ENCODE data around the gene NIFK. TPM values are rescaled to one million over a fixed set of nuclear protein-coding genes. Genes with fewer than 3 reads are reported as not detected.

NIFK gene
- total RNA-seq, 4 donors from 2014 or later = 21.2 to 61.2 (median 39.4) TPM

GRCh38 chr2:121754851-121755236 lies 18.2 kb upstream of the NIFK start:
- intact Hi-C loops (cut with DNase I; ENCODE audit: low total_unique reads) = no loop called here
- H3K4me3 ChIP-seq = peak overlapping the region; percentile 66 to 93
- peak overlapping the region; percentile 21 to 42 for H3K27ac ChIP-seq
- TF ChIP-seq POLR2A (IDR thresholded peaks at IDR 0.05) = no peak
- TF ChIP-seq CTCF (IDR thresholded peaks at IDR 0.05) = no peak
- no peaks in the 10 kb centered on the region for H3K36me3 ChIP-seq
- H3K9me3 ChIP-seq = no peaks in the 10 kb centered on the region
- DNase-seq = no peak
- H3K27me3 ChIP-seq = no peaks in the 10 kb centered on the region
- peaks cover 0 to 6% of the 10 kb centered on the region in 2 donors for H3K4me1 ChIP-seq

GRCh38 chr2:121748202-121748601 lies 11.5 kb upstream of the NIFK start:
- no peaks in the 10 kb centered on the region for H3K27me3 ChIP-seq
- no peak overlapping the region for H3K27ac ChIP-seq
- TF ChIP-seq POLR2A (IDR thresholded peaks at IDR 0.05) (no peak), CTCF (IDR thresholded peaks at IDR 0.05) (no peak)
- intact Hi-C loops (cut with DNase I; ENCODE audit: low total_unique reads) = no loop called here
- no peaks in the 10 kb centered on the region for H3K4me1 ChIP-seq
- H3K4me3 ChIP-seq = no peak overlapping the region
- H3K36me3 ChIP-seq = no peaks in the 10 kb centered on the region
- H3K9me3 ChIP-seq = no peaks in the 10 kb centered on the region
- DNase-seq = no peak

GRCh38 chr2:121746071-121746578 lies 9.4 kb upstream of the NIFK start:
- TF ChIP-seq POLR2A (IDR thresholded peaks at IDR 0.05) (no peak), CTCF (IDR thresholded peaks at IDR 0.05) (no peak)
- Histone ChIP-seq H3K4me3 (no peak overlapping the region), H3K36me3 (no peaks in the 10 kb centered on the region), H3K27ac (no peak overlapping the region), H3K4me1 (no peaks in the 10 kb centered on the region), H3K9me3 (no peaks in the 10 kb centered on the region), H3K27me3 (no peaks in the 10 kb centered on the region)
- intact Hi-C loops (cut with DNase I; ENCODE audit: low total_unique reads) = no loop called here
- no peak for DNase-seq

GRCh38 chr2:121741450-121741849 lies 4.8 kb upstream of the NIFK start:
- H3K27me3 ChIP-seq = no peaks in the 10 kb centered on the region
- TF ChIP-seq CTCF (IDR thresholded peaks at IDR 0.05) (no peak), POLR2A (IDR thresholded peaks at IDR 0.05) (no peak)
- intact Hi-C loops (cut with DNase I; ENCODE audit: low total_unique reads) = no loop called here

GRCh38 chr2:121740973-121741372 lies 4.3 kb upstream of the NIFK start:
- intact Hi-C loops (cut with DNase I; ENCODE audit: low total_unique reads) = no loop called here
- no peaks in the 10 kb centered on the region for H3K9me3 ChIP-seq
- TF ChIP-seq CTCF (IDR thresholded peaks at IDR 0.05) (no peak), POLR2A (IDR thresholded peaks at IDR 0.05) (no peak)
- no peaks in the 10 kb centered on the region for H3K27me3 ChIP-seq
- no peak overlapping the region for H3K27ac ChIP-seq
- H3K36me3 ChIP-seq = no peaks in the 10 kb centered on the region
- H3K4me1 ChIP-seq = no peaks in the 10 kb centered on the region
- no peak for DNase-seq
- no peak overlapping the region for H3K4me3 ChIP-seq

More at GRCh38 chr2:121741450-121741849, 4.8 kb upstream of the NIFK start:
- H3K4me3 ChIP-seq = no peak overlapping the region
- no peak for DNase-seq
- no peaks in the 10 kb centered on the region for H3K9me3 ChIP-seq
- H3K27ac ChIP-seq = no peak overlapping the region
- H3K4me1 ChIP-seq = no peaks in the 10 kb centered on the region
- no peaks in the 10 kb centered on the region for H3K36me3 ChIP-seq

Measured in uterus (tissue), 4 donors.